HG03342 (cell line): Measurements from ENCODE around the gene TNFRSF12A.

ENCODE experiments used
- ATAC-seq: cut with Tn5 transposase; IDR thresholded peaks from one replicate; pipeline ENCODE4 v1.9.1; 2021; ENCODE audit warnings: mild to moderate bottlenecking, moderate library complexity; ENCODE audit not compliant: unreplicated experiment

The TNFRSF12A gene

DNA sequence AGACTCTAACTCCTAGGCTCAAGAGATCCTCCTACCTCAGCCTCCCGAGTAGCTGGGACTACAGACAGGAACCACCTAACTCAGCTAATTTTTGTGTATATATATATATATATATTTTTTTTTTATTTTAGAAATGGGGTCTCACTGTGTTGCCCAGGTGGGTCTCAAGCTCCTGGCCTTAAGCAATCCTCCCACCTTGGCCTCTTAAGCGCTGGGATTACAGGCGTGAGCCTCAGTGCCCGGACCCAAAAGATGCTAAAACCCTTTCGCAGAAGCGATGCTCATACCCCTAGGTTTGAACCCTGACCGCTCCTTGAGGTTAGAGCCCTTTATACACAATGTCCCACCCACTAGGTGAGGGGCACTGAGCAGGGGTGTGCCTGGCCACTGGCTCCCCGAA is 9.7 kb upstream of the TNFRSF12A start:
- no peak for ATAC-seq

DNA sequence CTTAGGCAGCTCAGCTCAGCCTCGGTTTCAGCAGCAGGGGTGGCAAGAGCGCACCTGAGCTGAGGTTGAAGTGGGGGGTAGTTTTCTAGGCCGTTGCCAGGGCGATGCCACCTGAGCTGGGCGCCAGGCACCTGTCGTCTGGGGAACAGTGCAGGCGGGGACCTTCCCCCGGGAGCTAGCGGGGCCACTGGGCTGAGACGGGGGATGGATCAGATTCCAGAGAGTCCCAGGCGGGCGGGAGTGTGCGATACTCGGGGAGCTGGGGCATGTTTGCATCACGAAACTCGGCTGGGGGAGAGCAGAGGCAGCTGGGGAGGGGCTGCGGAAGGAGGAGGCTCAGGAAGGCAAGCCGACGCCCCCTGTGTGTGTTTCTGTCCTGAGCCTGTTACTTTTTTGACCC is 7.9 kb upstream of the TNFRSF12A start:
- no peak for ATAC-seq

DNA sequence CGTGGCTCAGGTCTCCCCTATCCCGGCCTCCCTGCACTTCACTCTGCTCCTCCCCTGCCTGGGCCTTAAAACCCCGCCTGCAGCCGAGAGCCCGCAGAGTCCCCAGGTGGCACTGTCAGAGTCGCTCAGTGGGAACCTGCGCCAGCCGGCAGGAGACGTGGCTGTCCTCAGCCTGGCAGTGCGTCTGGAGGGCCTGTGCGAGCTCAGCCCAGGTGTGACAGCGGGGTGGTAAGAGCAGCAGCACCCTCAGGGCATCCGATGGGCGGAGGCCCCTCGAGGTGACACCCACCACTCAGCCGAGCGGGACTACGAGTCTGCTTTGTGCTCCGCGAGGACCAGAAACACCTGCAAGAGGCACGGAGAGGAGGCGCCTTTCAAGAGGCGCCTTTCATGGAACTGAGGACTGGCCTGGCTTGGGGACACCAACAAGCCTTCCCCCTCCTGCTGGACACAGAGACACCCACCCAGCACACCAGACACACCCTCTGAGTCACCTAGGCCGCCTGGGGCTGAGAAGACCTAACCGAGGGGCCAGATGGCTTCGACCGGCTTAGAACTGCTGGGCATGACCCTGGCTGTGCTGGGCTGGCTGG is 7.2 kb upstream of the TNFRSF12A start, which contains the start of gene CLDN9:
Gene CLDN9, plus strand, starts transcription at position 96 of the 593 bp plus-strand sequence. Its CDS starts 440 bp downstream, at position 536.
- no peak for ATAC-seq

DNA sequence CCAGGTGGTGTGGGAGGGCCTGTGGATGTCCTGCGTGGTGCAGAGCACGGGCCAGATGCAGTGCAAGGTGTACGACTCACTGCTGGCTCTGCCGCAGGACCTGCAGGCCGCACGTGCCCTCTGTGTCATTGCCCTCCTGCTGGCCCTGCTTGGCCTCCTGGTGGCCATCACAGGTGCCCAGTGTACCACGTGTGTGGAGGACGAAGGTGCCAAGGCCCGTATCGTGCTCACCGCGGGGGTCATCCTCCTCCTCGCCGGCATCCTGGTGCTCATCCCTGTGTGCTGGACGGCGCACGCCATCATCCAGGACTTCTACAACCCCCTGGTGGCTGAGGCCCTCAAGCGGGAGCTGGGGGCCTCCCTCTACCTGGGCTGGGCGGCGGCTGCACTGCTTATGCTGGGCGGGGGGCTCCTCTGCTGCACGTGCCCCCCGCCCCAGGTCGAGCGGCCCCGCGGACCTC is 6.6 kb upstream of the TNFRSF12A start:
- ATAC-seq = no peak

DNA sequence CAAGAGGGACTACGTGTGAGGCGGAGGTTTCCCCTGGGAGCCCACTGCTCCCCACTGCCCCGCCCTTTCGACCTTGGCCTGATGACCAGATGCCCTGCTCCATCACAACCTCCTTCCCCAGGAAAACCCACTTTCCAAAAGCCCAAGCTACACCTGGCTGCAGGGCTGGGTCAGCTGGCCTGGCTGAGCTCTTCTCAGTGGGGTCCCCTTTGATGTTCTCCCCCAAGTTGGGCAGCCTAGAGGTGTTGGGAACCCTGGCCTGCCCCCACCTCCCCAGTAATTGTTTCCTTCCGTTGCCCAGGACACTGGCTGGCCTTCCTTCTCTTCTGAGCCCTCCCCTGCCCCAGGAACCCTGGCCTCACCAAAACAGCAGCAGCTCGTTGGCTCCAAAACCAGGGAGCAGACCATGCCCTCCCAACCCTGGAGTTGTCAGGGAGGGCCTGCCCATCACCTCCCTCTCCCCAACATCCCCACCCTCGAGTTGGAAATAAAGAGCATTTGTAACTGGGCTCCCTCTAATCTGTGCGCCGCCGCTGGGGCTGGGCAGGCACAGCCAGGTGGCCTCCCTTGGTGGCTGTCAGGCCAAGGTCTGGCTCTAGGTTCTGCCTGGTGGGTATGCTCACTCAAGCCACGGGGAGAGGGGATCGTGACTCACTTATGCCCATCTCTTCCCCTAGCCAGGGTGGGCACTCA is 6.0 kb upstream of the TNFRSF12A start:
- no peak for ATAC-seq

DNA sequence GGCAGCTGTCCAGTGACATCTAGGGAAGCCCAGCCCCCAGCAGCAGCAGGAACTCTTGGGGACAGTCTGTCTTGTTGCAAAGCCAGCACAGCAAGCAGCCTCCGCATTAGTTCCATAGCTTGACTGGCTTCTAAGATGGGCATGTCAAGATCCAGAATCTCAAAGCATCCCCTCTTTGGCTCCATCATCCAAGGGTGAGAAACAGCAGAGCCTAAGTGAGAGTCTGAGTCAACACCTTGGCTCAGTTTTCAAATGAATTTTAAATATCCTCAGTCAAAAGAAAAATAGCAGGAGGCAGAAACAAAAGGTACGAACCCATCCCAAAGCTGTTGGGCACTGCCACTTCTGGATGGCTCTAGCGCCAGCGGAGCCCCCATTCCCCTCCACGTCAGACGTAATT is 5.2 kb upstream of the TNFRSF12A start:
- ATAC-seq = no peak

DNA sequence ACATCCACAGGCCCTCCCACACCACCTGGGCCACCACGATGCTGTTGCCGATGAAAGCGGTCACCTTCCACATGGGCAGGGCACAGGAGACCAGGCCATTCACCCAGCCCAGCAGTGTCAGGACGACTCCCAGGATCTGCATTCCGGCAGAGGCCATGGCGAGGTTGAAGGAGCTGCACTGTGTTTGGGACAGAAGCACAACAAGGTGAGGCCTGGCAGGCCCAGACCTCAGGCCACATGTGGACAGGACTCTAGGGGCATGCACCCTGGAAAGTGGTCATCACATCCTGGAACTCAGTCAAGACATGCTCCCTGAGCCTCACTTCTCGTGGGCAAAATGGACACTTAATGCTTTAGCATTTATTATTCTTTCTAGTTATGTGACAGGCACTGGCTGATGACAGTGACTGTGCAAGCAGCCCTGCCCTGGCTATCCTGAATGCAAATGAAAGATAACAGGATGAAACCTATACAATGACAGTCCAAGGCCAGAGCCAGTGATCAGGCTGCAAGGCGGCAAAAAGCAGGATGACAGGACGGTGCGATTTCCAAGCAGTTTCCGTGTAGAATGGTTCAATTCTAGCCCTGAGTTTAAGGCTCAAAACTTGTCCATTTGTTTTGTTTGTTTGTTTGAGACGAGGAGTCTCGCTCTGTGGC is 4.2 kb upstream of the TNFRSF12A start:
- no peak for ATAC-seq

DNA sequence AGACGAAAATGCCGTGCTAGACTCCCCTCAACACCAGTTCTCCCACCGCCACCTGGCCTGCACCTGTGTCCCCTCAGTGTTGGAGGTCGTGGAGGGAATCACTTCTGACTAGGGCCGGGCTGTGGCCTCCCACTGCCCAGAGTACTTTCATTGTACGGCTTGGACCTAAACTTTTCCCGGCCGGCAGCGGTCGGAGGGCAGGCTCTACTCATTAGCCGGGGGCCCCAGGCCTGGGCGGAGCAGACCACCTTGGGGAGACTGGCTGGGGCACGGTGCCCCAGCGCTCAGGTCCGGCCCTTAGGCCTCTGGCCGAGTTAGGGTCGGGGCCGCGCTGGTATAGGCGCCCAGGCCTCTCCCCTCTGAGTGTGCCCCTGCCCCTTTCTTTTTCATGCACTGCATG is 2.8 kb upstream of the TNFRSF12A start:
- ATAC-seq = no peak

DNA sequence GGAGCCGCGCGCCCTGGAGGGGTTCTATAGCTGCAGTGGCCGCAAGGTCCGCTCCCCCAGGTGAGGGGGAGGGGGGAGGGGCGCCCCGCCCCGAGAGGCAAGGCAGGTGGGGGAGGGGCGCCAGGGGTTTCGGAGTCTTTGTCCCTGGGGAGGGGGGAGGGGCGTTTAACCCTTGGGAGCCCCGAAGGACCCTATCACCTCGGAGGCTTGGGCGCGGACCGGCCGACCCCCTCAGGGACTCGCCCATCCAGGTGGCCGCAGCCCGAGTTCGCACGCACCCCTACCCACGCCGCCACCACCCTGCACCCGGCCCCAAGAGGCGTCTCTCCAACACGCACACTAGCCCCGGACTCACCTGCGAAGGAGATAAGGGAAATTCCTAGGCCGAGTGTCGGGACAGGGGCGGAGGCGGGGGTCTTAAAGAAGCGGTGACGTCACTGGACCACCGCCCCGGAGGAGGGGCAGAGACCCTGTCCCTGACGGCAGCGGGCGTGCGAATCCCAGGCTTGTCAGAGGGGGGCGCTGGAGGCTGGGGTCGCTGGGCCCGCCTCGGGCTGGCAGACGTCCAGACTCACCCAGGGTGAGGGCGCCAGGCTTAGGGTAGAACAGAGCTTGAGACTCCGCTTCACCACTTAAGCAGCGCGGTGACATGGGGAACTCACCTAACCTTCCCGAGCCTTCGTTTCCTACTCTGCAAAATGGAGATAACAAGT is 2.2 kb upstream of the TNFRSF12A start, which contains the start of gene CLDN6:
Gene CLDN6, minus strand, starts transcription at position 390 of the 713 bp plus-strand sequence. CDS start 2,162 bp downstream, outside the sequence.
- no peak for ATAC-seq

DNA sequence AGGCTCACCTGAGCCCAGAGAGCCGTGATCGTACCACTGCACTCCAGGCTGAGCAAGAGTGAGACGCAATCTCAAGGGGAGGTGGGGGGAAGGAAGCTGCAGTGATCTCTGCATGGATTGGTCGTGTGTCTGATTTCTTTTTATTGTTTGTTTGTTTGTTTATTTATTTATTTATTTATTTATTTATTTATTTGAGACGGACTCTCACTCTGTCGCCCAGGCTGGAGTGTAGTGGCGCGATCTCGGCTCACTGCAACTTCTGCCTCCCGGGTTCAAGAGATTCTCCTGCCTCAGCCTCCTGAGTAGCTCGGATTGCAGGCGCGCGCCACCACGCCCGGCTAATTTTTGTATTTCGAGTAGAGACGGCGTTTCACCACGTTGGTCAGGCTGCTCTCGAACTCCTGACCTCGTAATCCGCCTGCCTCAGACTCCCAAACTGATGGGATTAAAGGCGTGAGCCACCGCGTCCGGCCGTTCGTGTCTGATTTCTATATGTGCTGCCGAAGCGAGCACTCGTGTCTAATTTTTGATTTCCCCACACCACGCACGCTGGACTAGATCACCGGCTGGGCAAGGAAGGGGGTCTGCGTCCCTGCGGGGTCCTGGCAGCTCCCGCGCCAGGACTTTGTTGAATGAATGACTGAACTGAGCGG is 448 bp upstream of the TNFRSF12A start:
- no peak for ATAC-seq

DNA sequence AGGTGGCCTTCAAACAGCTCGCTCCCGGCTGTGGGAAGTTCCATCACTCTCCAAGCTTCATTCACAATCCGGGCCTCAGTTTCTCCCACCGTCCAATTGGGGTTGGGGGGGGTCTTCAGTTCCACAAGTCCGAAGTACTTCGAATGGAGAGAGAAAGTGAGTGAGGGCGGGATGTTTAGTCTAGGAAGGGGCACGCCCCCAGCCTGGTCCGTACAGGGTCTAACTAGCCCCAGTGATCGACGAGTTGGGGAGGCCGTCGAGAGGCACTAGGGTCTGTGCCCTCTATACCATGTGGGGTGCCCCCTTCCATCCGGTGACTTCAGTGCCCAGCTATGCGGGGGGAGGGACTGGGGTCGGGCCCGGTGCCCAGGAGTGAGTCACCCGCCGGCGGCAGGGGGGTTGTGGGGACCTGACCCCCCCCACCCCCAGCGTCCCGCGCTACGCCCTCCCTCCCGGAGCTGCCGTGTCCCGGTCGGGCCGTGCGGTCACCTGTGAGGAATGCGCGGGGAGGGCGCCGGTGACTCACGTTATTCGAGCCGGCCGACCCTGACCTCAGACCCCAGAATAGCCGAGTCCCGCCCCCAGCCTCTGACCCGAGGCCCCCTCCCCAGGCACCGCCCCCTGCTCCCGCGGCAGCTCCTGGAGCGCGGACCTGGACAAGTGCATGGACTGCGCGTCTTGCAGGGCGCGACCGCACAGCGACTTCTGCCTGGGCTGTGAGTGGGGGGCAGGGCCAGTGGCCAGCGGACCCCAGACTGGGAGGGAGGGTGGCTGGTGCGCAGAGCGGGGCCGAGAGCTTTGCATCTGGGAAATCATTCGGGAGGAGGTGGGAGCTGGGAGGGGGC is 658 bp downstream of the TNFRSF12A start:
- no peak for ATAC-seq

DNA sequence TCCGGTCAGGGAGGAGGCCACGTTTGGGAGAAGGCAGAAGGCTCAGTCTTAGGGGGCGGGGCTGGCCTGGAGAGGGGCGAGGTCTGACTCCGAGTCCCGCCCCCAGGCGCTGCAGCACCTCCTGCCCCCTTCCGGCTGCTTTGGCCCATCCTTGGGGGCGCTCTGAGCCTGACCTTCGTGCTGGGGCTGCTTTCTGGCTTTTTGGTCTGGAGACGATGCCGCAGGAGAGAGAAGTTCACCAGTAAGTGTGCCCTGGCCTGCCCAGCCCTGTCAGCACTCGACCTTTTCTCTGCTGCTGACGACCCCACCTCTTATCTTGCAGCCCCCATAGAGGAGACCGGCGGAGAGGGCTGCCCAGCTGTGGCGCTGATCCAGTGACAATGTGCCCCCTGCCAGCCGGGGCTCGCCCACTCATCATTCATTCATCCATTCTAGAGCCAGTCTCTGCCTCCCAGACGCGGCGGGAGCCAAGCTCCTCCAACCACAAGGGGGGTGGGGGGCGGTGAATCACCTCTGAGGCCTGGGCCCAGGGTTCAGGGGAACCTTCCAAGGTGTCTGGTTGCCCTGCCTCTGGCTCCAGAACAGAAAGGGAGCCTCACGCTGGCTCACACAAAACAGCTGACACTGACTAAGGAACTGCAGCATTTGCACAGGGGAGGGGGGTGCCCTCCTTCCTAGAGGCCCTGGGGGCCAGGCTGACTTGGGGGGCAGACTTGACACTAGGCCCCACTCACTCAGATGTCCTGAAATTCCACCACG is 1.5 kb downstream of the TNFRSF12A start:
- no peak for ATAC-seq

DNA sequence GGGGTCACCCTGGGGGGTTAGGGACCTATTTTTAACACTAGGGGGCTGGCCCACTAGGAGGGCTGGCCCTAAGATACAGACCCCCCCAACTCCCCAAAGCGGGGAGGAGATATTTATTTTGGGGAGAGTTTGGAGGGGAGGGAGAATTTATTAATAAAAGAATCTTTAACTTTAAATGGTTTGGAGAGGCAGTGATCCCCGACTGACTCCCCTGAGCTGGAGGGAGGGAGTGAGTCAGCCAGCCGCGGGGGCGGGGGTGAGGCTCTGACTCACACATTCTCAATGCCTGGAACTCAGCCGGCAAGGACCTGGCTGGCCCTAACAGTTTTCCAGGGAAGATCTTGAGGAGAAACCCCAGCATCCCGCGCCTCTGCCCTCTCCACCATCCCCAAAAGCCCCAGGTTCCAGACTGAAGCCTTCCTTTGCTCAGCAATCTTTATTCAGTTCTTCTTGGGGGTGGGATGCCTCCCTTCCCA is 2.1 kb downstream of the TNFRSF12A start:
- no peak for ATAC-seq

DNA sequence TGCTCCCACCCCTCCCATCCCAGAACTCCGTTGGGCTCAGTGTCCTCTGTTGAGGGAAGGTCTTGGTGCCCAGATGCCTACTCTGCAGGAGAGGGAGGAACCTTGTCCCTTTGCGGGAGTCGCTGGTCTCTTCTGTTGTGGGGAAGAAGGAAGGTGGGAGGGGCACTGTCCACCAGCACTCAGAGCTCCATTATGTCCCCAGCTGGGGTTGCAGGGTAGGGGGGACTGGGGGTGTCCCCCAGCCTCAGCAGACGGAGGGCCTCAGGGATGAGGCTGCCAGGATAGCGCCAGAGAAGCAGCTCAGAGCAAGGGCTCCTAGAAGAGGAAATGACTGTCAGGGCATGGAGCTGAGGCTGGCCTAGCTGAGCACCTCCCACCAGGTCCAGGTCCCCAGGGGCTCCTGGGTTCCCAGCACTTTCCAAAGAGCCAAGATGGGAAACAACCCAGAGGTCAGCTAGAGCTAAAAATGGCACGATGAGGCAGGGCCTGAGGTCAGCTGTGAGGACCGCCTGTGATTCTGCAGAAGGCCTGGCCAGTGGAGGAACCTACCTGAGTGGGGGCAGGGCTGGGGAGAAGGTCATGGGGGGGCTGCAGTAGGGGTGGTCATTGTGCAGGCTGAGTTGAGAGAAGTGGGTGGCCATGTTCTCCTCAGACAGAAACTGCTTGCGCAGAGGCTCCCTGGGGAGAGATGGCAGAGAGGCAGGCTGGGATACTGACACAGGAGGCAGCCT is 2.7 kb downstream of the TNFRSF12A start:
- ATAC-seq = no peak

DNA sequence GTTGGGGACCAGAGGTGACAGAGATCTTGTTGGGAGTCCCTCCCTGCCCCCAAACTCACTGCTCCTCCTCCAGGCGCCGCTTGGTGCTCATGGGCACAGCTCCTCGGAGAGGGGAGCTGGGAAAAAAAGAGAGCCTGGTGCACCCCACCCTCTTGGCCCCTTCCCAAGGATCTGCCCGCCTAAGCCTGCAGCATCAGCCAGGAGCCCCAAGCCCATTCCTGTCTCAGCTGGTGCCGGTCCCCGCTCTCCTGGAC is 3.2 kb downstream of the TNFRSF12A start:
- no peak for ATAC-seq

DNA sequence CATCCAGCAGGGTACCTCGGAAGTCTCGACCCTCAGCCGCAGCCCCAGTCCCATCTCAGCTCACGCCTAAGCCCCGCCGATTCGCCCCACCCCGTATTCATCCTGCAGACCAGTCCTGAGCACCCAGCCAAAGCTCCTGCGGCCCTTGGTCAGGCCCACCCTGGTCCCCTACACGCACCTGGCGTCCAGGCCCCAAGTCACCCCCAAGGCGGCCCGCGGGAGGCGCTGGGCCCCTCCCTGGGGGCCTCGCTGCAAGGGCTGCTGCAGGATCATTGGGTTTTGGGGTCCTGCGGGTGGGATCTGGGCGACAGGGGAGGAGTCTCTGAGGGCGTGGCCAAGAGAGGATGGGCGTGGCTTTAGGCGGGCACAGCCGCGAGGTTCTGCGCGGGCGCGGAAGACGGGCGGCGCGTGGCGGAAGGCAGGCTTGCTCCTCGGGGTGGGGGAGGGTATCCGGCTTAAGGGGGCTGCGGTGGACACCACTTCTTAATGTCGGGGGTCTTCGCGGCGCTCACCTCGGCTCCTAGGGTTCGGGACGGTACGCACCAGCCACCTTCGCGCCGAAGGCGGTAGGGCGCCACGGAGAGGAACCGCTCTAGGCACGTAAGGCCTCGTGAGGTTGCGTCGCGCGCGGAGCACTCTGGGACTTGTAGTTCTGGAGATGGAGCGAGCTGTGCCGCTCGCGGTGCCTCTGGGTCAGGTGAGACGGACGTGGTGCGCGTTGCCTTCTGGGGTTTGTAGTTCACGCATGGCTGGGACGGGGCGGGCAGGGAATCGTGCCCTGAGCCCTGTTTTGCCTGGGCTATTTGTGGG is 3.7 kb downstream of the TNFRSF12A start, which contains the start of the genes HCFC1R1 and THOC6:
Gene HCFC1R1, minus strand, starts transcription at position 274 of the 810 bp plus-strand sequence. Its CDS starts 1 bp downstream, at position 273.
Gene THOC6, plus strand, starts transcription at position 367 of the 810 bp plus-strand sequence. Its CDS starts 292 bp downstream, at position 659.
- ATAC-seq = peak; percentile 71
